ENCODE measurements around the gene ENOX2.

Gene ENOX2

GRCh38 chrX:130575831-130576389 is 327.1 kb downstream of the ENOX2 start:
- no peak overlapping the region for H3K27ac ChIP-seq
- H3K4me3 ChIP-seq, result no peak overlapping the region
